NB4 (cell line): ENCODE data around the gene USP6NL.

Experiments
- CTCF ChIP-seq: IDR thresholded peaks from one replicate; pipeline ENCODE4 v1.5.1; 2012; ENCODE audit warnings: low read depth, low read length
- POLR2A ChIP-seq: IDR thresholded peaks from 2 replicates; pipeline ENCODE4 v1.6.1; 2011; ENCODE audit warnings: mild to moderate bottlenecking; ENCODE audit not compliant: insufficient read length; ENCODE audit errors: extremely low read depth

- no peak for TF ChIP-seq POLR2A
- TF ChIP-seq CTCF, result no peak
These were observed 165.3 kb downstream of the USP6NL start for GRCh38 chr10:11446133-11446532.
